Measurements from ENCODE around the gene GINM1.

Gene GINM1

DNA sequence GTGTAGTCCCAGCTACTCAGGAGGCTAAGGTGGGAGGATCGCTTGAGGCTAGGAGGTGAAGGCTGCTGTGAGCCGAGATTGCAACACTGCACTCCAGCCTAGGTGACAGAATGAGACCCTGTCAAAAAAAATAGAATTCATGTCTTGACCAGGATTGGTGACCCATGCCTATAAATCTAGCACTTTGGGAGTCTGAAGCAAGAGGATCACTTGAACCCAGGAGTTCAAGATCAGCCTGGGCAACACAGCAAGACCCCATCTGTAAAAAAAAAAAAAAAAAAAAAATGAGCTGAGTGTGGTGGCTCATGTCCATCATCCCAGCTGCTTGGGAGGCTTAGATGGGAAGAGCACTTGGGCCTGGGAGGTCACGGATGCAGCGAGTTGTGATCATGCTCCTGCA, 34.3 kb downstream of the GINM1 start:
- no peak for DNase-seq

DNA sequence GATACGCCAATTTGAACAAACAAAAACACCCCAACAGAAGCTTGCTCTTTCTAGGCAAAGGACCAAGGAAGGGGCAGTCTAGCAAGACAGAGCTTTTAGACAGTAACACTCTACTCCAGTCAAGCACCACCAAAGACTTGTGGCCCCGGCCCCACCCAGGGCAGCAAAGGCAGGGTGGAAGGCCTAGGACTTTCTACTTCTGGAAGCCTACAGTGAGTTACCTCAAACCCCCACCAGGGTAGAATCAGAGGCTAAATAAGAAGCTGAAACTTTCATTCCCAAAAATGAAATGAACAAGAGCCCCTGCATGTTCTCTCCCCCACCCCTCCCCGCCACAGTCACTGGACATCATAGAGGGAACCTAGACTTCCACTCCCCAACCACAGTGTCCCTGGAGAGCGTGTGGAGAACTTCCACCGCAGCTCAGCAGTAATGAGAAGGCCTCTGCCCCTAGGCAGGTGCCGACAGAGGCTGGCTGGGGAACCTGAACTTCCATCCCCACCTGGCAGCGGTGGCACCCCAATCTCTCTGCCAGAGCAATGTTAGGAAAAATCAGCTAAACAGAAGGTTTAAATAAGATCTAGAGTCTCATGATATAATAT, 42.3 kb downstream of the GINM1 start:
- no peak for DNase-seq

DNA sequence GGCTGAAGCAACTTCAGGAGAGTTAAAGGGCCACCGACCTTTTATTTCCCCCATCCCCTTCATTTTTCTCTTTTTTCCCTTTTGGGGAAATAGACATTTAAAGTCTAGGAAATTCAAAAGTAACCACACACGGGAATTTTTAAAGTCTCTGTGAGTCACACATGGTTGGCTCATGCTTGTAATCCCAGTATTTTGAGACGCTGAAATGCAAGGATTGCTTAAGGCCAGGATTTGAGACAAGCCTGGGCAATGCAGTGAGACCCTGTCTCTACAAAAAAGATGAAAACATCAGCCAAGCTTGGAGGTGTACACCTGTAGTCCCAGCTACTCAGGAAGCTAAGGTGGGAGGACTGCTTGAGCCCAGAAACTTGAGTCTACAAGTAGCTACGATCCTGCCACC, 48.2 kb downstream of the GINM1 start:
- DNase-seq: no peak

DNA sequence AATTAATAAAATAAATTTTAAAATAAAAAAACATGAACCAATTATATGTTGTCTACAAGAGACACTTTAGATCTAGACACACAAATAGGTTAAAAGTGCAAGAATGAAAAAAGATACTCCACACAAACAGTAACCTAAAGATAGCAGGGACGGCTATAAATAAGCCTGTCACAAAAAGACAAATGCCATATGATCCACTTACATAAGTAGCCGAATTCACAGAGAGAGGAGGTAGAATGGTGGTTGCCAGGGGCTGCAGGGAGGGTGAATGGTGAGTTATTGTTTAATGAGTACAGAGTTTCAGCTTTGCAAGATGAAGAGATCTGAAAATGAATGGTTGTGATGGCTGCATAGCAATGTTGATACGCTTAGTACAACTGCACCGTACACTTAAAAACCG, 49.6 kb downstream of the GINM1 start:
- no peak for DNase-seq

DNA sequence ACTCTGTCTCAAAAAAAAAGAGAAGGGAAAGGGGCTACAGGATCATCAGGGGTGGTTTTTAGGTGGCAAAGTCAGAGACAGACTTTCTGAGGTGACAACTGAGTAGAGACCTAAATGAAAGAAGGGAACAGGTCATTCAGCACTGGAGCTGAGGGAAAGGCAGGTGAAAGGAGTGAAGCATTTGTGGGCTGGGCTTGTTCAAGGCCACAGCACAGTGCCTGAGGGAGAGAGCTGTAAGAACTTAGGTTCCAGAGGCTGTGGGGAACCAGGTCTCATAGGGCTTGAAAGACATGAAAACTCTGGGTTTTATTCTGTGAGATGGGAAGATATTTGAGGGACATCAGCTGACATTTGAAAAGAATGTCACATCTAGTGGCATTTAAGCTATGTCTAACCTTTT, 61.5 kb downstream of the GINM1 start:
- DNase-seq: no peak

DNA sequence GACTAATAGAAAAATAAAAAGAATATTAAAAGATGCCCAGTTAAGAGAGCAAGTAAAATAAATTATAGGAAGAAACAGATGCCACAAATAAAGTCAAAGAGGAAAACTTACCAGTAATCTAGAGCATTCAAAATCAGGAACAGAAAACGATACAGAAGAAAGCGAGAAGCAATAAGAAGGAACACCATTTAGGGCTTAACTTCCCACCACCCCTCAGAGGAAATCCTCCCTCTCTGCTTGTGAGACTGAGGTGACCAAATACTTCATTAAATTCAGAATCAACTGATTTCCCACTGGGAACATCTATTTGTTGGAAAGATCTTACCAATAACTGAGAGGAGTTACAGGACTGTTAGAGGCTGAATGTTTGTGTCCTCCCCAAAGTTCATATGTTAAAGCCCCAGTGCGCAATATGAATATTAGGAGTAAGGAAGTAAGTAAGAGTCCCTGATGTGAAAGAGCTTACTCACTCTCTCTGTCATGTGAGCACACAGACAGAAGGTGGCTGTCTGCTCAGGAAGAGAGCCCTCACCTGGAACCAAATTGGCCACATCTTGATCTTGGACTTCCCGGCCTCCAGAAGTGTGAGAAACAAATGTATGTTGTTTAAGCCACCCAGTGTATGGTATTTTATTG, 62.8 kb downstream of the GINM1 start:
- DNase-seq: no peak

DNA sequence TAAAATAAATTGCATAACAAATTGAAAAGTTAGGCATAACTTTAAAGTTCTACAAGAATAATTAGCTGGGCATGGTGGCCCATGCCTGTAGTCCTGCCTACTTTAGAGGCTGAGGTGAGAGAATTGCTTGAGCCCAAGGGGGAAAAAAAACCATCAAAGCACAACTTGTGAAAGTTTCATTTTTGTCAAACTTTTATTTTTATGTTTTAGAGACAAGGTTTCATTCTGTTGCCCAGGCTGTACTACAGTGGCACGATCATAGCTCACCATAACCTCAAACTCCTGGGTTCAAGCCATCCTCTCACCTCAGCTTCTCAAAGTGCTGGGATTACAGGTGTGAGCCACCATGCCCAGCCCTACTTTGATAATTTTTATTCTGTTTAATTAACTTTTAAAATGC, 68.1 kb downstream of the GINM1 start:
- no peak for DNase-seq

DNA sequence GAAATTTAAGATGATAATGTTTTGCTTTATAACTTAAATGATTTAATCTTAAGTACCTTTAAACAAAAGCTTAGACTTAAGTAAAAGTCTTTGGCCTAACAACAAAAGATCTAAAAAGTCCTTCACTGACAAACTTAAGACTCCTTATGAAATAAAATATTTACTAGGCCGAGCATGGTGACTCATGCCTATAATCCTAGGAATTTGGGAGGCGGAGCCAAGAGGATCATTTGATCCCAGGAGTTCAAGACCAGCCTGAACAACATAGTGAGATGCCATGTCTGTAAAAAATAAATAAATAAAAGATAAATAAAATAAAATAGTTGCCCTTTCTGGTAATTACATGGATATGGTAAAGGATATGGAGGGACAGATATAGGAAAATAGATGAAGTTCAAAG, 69.9 kb downstream of the GINM1 start:
- DNase-seq: no peak
